KMS-11 (cell line): ENCODE results near the gene CAMTA1.

Experiments used
- H2AFZ ChIP-seq: fragments of 200-600 bp; sonication (generic); 2 replicates; pipeline ENCODE4 v1.6.1; 2016; ENCODE audit warnings: antibody characterized with exemption, mixed run types, low read depth
- H3K27ac ChIP-seq: fragments of 200-600 bp; sonication (generic); 2 replicates; pipeline ENCODE4 v1.6.1; 2016; ENCODE audit warnings: mild to moderate bottlenecking, mixed run types
- H3K27me3 ChIP-seq: fragments of 200-600 bp; sonication (generic); 2 replicates; pipeline ENCODE4 v1.6.1; 2017; ENCODE audit warnings: mild to moderate bottlenecking, low read depth, mixed run types, moderate library complexity; ENCODE audit not compliant: insufficient read depth
- H3K36me3 ChIP-seq: fragments of 200-600 bp; sonication (generic); 2 replicates; pipeline ENCODE4 v1.6.1; 2017; ENCODE audit warnings: mild to moderate bottlenecking, mixed run types; ENCODE audit not compliant: insufficient read depth
- H3K4me1 ChIP-seq: fragments of 200-600 bp; sonication (generic); 2 replicates; pipeline ENCODE4 v1.6.1; 2016; ENCODE audit warnings: mild to moderate bottlenecking, low read depth, mixed run types; ENCODE audit not compliant: poor library complexity, severe bottlenecking
- H3K4me2 ChIP-seq: fragments of 200-600 bp; sonication (generic); 2 replicates; pipeline ENCODE4 v1.7.0; 2016; ENCODE audit warnings: mild to moderate bottlenecking, mixed run types
- H3K4me3 ChIP-seq: fragments of 200-600 bp; sonication (generic); IDR thresholded peaks from 2 replicates; pipeline ENCODE4 v1.6.1; 2017; ENCODE audit warnings: low read depth, low read length, mixed read lengths; ENCODE audit not compliant: insufficient read depth
- H3K79me2 ChIP-seq: fragments of 200-600 bp; sonication (generic); 2 replicates; pipeline ENCODE4 v1.6.1; 2016; ENCODE audit warnings: low read depth, mixed run types; ENCODE audit not compliant: insufficient read depth
- H3K9ac ChIP-seq: fragments of 200-600 bp; sonication (generic); 2 replicates; pipeline ENCODE4 v1.6.1; 2016; ENCODE audit warnings: mild to moderate bottlenecking, mixed run types
- H4K20me1 ChIP-seq: fragments of 200-600 bp; sonication (generic); 2 replicates; pipeline ENCODE4 v1.6.1; 2016; ENCODE audit warnings: mild to moderate bottlenecking, mixed run types; ENCODE audit not compliant: insufficient read depth
- TF ChIP-seq, protein P1 (sequence below): fragments of 200-600 bp; sonication (generic); conservative IDR thresholded peaks from 2 replicates; pipeline ENCODE4 v1.6.1; 2017; ENCODE audit warnings: low read depth, mild to moderate bottlenecking, antibody characterized with exemption, low read length, moderate library complexity, mixed read lengths

Gene CAMTA1

DNA sequence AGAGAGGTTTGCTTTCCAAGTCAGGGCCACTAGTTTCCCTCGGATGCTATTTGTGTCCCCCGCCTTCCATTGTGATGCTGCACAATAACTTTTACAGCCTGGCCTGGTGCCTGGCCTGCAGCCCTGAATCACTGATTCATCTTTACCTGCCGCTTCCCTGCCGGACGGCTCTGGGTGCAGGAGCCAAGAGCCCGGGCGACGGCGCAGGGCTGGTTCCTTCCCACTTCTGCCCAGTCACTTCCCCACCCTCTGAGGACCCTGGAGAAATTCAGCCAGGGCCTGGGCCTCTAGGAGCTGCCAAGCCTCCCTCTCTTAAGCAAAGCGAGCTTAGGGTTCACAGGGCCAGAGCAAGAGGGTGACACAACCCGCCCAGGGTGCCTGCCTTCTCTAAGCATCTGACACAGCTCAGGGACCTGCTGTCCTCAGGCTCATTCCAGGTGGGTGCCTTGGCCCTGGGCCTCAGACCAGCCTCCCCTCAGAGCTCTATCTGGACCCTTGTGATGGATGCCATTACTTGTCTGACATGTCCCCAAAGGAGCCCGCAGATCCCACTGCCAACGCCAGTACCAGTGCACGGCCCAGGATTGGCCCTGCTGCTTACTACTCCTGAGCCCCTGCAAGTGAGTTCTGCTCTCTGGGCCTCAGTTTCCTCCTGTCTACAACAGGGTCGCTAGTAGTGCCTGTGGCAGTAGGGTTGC lies 604.8 kb downstream of the CAMTA1 start:
- H3K27me3 ChIP-seq, result 0 out of 2 replicates have a peak, but pooled peaks cover 4% of the 10 kb centered on the region

DNA sequence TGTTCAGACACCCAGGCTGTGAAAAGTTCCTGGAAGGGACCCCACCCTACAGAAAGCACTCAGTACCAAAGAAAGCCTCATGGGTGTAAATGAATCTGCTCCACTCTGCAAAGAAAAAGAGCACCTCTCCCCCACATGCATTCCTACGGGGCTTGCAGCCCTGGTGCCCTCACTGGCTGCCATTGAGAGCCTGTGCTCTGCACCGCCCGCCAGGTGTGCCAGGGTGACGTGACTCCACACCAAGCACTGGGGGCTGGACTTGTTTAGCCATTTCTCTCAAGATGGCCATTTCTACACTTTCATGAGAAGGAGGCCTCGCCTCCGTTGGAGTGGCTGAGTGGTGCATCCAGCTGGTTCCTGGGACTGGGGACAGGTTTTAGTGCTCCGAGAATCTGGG lies 605.3 kb downstream of the CAMTA1 start:
- Histone ChIP-seq H3K4me3 (no peak overlapping the region), H3K4me1 (no peaks in the 10 kb centered on the region), H3K27ac (no peak overlapping the region), H3K79me2 (no peaks in the 10 kb centered on the region), H3K36me3 (no peaks in the 10 kb centered on the region), H4K20me1 (no peaks in the 10 kb centered on the region), H3K9ac (no peak overlapping the region), H3K27me3 (0 out of 2 replicates have a peak, but pooled peaks cover 4% of the 10 kb centered on the region), H3K4me2 (no peak overlapping the region), H2AFZ (no peak overlapping the region)
- TF ChIP-seq, protein P1, sequence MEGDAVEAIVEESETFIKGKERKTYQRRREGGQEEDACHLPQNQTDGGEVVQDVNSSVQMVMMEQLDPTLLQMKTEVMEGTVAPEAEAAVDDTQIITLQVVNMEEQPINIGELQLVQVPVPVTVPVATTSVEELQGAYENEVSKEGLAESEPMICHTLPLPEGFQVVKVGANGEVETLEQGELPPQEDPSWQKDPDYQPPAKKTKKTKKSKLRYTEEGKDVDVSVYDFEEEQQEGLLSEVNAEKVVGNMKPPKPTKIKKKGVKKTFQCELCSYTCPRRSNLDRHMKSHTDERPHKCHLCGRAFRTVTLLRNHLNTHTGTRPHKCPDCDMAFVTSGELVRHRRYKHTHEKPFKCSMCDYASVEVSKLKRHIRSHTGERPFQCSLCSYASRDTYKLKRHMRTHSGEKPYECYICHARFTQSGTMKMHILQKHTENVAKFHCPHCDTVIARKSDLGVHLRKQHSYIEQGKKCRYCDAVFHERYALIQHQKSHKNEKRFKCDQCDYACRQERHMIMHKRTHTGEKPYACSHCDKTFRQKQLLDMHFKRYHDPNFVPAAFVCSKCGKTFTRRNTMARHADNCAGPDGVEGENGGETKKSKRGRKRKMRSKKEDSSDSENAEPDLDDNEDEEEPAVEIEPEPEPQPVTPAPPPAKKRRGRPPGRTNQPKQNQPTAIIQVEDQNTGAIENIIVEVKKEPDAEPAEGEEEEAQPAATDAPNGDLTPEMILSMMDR, result no peak

More for the DNA sequence above, 604.8 kb downstream of the CAMTA1 start:
- Histone ChIP-seq H2AFZ (no peak overlapping the region), H3K4me2 (no peak overlapping the region), H3K9ac (no peak overlapping the region), H4K20me1 (no peaks in the 10 kb centered on the region), H3K4me3 (no peak overlapping the region), H3K79me2 (no peaks in the 10 kb centered on the region), H3K27ac (no peak overlapping the region), H3K36me3 (no peaks in the 10 kb centered on the region), H3K4me1 (no peaks in the 10 kb centered on the region)
- TF ChIP-seq, protein P1, result no peak

DNA sequence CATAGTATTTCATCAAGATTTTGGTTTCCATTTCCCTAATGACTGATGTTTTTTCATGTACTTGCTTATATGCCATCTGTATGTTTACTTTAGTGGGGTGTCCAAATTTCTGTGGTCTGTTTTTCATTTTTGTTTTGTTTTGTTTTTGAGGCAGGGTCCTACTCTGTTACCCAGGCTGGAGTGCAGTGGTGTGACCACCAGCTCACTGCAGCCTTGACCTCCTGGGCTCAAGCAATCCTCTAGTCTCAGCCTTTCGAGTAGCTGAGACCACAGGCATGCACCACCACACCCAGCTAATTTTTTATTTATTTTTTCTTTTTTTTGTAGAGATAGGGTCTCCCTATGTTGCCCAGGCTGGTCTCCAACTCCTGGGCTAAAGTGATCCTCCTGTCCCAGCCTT lies 607.9 kb downstream of the CAMTA1 start:
- Histone ChIP-seq H3K27me3 (0 out of 2 replicates have a peak, but pooled peaks cover 4% of the 10 kb centered on the region), H2AFZ (no peak overlapping the region), H3K4me1 (no peaks in the 10 kb centered on the region), H3K27ac (no peak overlapping the region), H3K4me2 (no peak overlapping the region), H3K79me2 (no peaks in the 10 kb centered on the region), H3K36me3 (no peaks in the 10 kb centered on the region), H3K4me3 (no peak overlapping the region), H4K20me1 (no peaks in the 10 kb centered on the region), H3K9ac (no peak overlapping the region)
- TF ChIP-seq, protein P1, result no peak

DNA sequence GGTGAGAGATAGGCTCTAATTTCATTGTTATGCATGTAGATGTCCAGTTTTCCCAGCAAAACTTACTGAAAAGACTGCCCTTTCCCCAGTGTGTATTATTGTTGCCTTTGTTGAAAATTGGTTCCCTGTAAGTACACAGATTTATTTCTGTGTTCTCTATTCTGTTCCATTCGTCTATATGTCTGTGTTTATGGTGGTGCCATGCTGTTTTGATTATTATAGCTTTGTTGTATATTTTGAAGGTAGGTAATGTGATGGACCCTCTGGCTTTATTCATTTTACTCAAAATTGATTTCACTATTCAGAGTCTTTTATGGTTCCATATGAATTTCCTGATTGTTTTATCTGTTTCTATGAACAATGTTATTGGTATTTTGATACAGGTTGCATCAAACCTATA lies 610.0 kb downstream of the CAMTA1 start:
- Histone ChIP-seq H4K20me1 (no peaks in the 10 kb centered on the region), H3K27ac (no peak overlapping the region), H3K27me3 (0 out of 2 replicates have a peak, but pooled peaks cover under 1% of the 10 kb centered on the region), H3K9ac (no peak overlapping the region), H3K4me2 (no peak overlapping the region), H3K36me3 (no peaks in the 10 kb centered on the region), H3K4me1 (no peaks in the 10 kb centered on the region), H3K79me2 (no peaks in the 10 kb centered on the region), H3K4me3 (no peak overlapping the region), H2AFZ (no peak overlapping the region)
- TF ChIP-seq, protein P1, result no peak
